ENCODE data around the gene HEG1. TPM values are rescaled to one million over a fixed set of nuclear protein-coding genes. Genes with fewer than 3 reads are reported as not detected.

The HEG1 gene
- total RNA-seq, 2 donors from 2014 or later, result 9.8 to 13.9 TPM

GRCh38 chr3:124935794-124936542, 119.8 kb downstream of the HEG1 start:
- no peak for ATAC-seq
- Mint-ChIP-seq H3K9me3 (no peaks in the 10 kb centered on the region), H3K36me3 (no peaks in the 10 kb centered on the region), H3K27ac (no peak overlapping the region)
- DNase-seq (ENCODE audit: low spot score in 2 of 2), result no peak

GRCh38 chr3:124935264-124935663, 120.5 kb downstream of the HEG1 start:
- DNase-seq (ENCODE audit: low spot score in 2 of 2) (no peak), ATAC-seq (no peak)
- no peaks in the 10 kb centered on the region for H3K9me3 Mint-ChIP-seq
- no peak overlapping the region for H3K27ac Mint-ChIP-seq
- no peaks in the 10 kb centered on the region for H3K36me3 Mint-ChIP-seq

GRCh38 chr3:124934577-124934976, 121.2 kb downstream of the HEG1 start, which contains the start of gene MUC13:
Gene MUC13 (minus strand): TSS chr3:124934751. CDS start chr3:124934712, 39 bp downstream.
- no peak for DNase-seq (ENCODE audit: low spot score in 2 of 2)

GRCh38 chr3:124928333-124929202, 127.2 kb downstream of the HEG1 start:
- H3K9me3 Mint-ChIP-seq, result no peaks in the 10 kb centered on the region
- peak; percentile 46 to 64 for ATAC-seq
- peak in 1 of 2 donors; percentile 58 for DNase-seq (ENCODE audit: low spot score in 2 of 2)
- H3K36me3 Mint-ChIP-seq, result no peaks in the 10 kb centered on the region
- H3K27ac Mint-ChIP-seq, result no peak overlapping the region

More at GRCh38 chr3:124934577-124934976, 121.2 kb downstream of the HEG1 start, which contains the start of gene MUC13:
- H3K9me3 Mint-ChIP-seq, result no peaks in the 10 kb centered on the region
- no peak within 1 kb of the TSS for H3K27ac Mint-ChIP-seq
- ATAC-seq, result no peak
- no peaks in the 10 kb centered on the region for H3K36me3 Mint-ChIP-seq

- Mint-ChIP-seq H3K27ac (no peak overlapping the region), H3K9me3 (no peaks in the 10 kb centered on the region), H3K36me3 (no peaks in the 10 kb centered on the region)
- no peak for ATAC-seq
- no peak for DNase-seq (ENCODE audit: low spot score in 2 of 2)
Measured at GRCh38 chr3:124927574-124928045, 128.2 kb downstream of the HEG1 start.

GRCh38 chr3:124926426-124927101, 129.2 kb downstream of the HEG1 start:
- Mint-ChIP-seq H3K36me3 (no peaks in the 10 kb centered on the region), H3K27ac (no peak overlapping the region), H3K9me3 (no peaks in the 10 kb centered on the region)
- DNase-seq (ENCODE audit: low spot score in 2 of 2) (no peak), ATAC-seq (no peak)

GRCh38 chr3:124924741-124925140, 131.1 kb downstream of the HEG1 start:
- H3K9me3 Mint-ChIP-seq, result no peaks in the 10 kb centered on the region
- no peak for DNase-seq (ENCODE audit: low spot score in 2 of 2)
- no peak overlapping the region for H3K27ac Mint-ChIP-seq
- no peak for ATAC-seq
- no peaks in the 10 kb centered on the region for H3K36me3 Mint-ChIP-seq

- no peak for ATAC-seq
- H3K36me3 Mint-ChIP-seq, result no peaks in the 10 kb centered on the region
- no peak overlapping the region for H3K27ac Mint-ChIP-seq
- DNase-seq (ENCODE audit: low spot score in 2 of 2), result no peak
- H3K9me3 Mint-ChIP-seq, result no peaks in the 10 kb centered on the region
Measured at GRCh38 chr3:124923833-124924232, 132.0 kb downstream of the HEG1 start.

GRCh38 chr3:124920718-124921117, 135.1 kb downstream of the HEG1 start:
- no peak for DNase-seq (ENCODE audit: low spot score in 2 of 2)
- no peak overlapping the region for H3K27ac Mint-ChIP-seq

GRCh38 chr3:124919756-124920155, 136.0 kb downstream of the HEG1 start:
- DNase-seq (ENCODE audit: low spot score in 2 of 2), result no peak
- no peaks in the 10 kb centered on the region for H3K36me3 Mint-ChIP-seq
- ATAC-seq, result no peak
- H3K27ac Mint-ChIP-seq, result no peak overlapping the region
- H3K9me3 Mint-ChIP-seq, result no peaks in the 10 kb centered on the region

More at GRCh38 chr3:124920718-124921117, 135.1 kb downstream of the HEG1 start:
- no peaks in the 10 kb centered on the region for H3K36me3 Mint-ChIP-seq
- H3K9me3 Mint-ChIP-seq, result no peaks in the 10 kb centered on the region
- ATAC-seq, result no peak

- Mint-ChIP-seq H3K36me3 (no peaks in the 10 kb centered on the region), H3K27ac (no peak overlapping the region), H3K9me3 (no peaks in the 10 kb centered on the region)
- ATAC-seq (no peak), DNase-seq (ENCODE audit: low spot score in 2 of 2) (no peak)
Measured at GRCh38 chr3:124918524-124918923, 137.3 kb downstream of the HEG1 start.

GRCh38 chr3:124916837-124917409, 138.9 kb downstream of the HEG1 start:
- no peak overlapping the region for H3K27ac Mint-ChIP-seq
- H3K9me3 Mint-ChIP-seq, result no peaks in the 10 kb centered on the region
- no peaks in the 10 kb centered on the region for H3K36me3 Mint-ChIP-seq
- DNase-seq (ENCODE audit: low spot score in 2 of 2) (no peak), ATAC-seq (no peak)

Other genes with a start within 250 kb of the HEG1 start
- 1 to 10 TPM in 1 of 2 donors, under 1 TPM in 1; 0.37 to 1.5 TPM for gene ITGB5, start 168.6 kb downstream of the HEG1 start, total RNA-seq
- not detected for gene MUC13, start 121.2 kb downstream of the HEG1 start, total RNA-seq
- under 1 TPM; 0.34 to 0.35 TPM for gene SLC12A8, start 156.8 kb upstream of the HEG1 start, total RNA-seq

All from activated naive CD4-positive, alpha-beta T cell treated with anti-CD3 and anti-CD28 coated beads, Interleukin-2, amount 50 U/mL, for 72 hours (primary cell).